Body of pancreas (tissue), 4 donors: Measurements from ENCODE around the gene GPR108.
A peak's percentile ranks its signal among the peaks of the same experiment; 100 is the strongest.

ENCODE experiments used
- POLR2A ChIP-seq, 3 donors: fragments of 450-650 bp; IDR thresholded peaks; one replicate each; pipeline ENCODE4 v1.6.1; 2016; ENCODE audit warnings: antibody characterized with exemption in 3 of 3, mild to moderate bottlenecking in 2 of 3
- TF ChIP-seq, protein P1 (sequence below), 7 experiments: fragments of 450-650 bp in 4 of 7; fragments of 200-600 bp in 3 of 7; sonication (generic) in 3 of 7; IDR thresholded peaks; one replicate each; pipeline ENCODE4 v1.5.1; 2016 to 2019; ENCODE audit warnings: antibody characterized with exemption in 7 of 7

DNA sequence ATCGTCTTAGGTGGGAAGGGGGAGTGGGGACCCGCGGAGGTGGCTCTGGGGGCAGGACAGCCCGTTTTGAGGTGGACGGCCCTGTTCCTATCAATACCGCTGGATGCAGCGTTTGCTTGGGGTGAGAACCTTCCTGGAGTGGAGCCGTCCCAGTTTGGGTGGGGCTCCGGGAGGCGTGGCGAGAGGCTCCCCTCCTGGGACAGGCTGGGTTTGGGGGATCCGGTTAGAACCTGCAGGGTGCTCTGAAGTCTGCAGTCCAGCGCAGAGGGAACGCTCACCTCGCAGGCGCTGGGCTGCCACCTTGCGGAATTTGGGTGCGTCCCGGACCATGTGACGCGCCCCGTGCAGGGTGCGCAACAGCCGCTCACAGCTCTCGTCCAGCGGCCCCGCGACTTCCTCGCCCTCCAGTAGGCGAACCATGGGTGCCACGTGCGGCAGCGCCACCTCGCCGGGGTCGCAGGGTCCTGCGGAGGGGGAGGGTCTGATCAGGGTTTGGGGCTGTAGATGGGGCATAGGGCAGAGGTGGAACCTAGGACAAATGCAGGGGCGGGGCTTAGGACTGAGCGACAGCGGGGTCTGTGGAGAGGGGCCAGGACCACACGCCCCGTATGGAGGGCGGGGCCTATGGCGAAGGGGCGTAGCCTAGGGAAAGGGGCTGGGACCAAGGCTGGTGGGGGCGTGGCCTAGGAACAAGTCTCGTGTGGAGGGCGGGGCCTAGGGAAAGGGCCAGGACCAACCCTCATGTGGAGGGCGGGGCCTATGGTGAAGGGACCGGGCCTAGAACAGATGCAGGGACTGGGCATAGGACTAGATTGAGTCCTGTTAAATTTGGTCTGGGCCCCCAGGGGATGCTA lies 16.0 kb upstream of the GPR108 start:
- TF ChIP-seq POLR2A (IDR thresholded peaks at IDR 0.05): no peak
- TF ChIP-seq, protein P1, sequence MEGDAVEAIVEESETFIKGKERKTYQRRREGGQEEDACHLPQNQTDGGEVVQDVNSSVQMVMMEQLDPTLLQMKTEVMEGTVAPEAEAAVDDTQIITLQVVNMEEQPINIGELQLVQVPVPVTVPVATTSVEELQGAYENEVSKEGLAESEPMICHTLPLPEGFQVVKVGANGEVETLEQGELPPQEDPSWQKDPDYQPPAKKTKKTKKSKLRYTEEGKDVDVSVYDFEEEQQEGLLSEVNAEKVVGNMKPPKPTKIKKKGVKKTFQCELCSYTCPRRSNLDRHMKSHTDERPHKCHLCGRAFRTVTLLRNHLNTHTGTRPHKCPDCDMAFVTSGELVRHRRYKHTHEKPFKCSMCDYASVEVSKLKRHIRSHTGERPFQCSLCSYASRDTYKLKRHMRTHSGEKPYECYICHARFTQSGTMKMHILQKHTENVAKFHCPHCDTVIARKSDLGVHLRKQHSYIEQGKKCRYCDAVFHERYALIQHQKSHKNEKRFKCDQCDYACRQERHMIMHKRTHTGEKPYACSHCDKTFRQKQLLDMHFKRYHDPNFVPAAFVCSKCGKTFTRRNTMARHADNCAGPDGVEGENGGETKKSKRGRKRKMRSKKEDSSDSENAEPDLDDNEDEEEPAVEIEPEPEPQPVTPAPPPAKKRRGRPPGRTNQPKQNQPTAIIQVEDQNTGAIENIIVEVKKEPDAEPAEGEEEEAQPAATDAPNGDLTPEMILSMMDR (IDR thresholded peaks at IDR 0.05): peak in 2 of 7 experiments; percentile 19 to 44
